ENCODE data around the gene KLHL6.

DNA sequence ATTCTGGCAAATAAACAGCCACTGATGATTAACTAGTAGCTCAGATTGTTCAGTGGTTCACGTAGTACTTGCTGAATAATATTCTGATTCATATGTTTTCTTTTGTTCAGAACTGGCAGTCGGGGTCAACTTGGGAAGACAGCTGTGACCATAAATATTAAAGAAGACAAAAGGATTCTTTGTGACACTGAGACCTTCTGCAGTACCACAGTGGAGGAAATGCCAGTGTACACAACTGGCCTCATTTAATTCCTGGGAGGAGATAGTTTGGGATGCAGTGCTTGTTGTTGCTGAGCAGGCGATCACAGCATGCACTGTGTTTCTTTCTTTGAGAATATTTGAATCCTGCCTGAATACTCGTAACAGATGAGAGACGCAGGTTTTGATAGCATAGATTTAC is 100.4 kb downstream of the KLHL6 start:
- TF ChIP-seq, protein P1, sequence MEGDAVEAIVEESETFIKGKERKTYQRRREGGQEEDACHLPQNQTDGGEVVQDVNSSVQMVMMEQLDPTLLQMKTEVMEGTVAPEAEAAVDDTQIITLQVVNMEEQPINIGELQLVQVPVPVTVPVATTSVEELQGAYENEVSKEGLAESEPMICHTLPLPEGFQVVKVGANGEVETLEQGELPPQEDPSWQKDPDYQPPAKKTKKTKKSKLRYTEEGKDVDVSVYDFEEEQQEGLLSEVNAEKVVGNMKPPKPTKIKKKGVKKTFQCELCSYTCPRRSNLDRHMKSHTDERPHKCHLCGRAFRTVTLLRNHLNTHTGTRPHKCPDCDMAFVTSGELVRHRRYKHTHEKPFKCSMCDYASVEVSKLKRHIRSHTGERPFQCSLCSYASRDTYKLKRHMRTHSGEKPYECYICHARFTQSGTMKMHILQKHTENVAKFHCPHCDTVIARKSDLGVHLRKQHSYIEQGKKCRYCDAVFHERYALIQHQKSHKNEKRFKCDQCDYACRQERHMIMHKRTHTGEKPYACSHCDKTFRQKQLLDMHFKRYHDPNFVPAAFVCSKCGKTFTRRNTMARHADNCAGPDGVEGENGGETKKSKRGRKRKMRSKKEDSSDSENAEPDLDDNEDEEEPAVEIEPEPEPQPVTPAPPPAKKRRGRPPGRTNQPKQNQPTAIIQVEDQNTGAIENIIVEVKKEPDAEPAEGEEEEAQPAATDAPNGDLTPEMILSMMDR (IDR thresholded peaks at IDR 0.05) = no peak
- no peak for TF ChIP-seq POLR2AphosphoS5 (IDR thresholded peaks at IDR 0.05)

All from suprapubic skin (tissue), 3 donors.